CD14-positive monocyte (primary cell): ENCODE measurements around the gene ERC1. TPM values are rescaled to one million over a fixed set of nuclear protein-coding genes. Genes with fewer than 3 reads are reported as not detected.
A peak's percentile ranks its signal among the peaks of the same experiment; 100 is the strongest.

Experiments used
- DNase-seq, 3 donors: peaks; one replicate each; pipeline ENCODE4 v3.0.0-alpha.2; 2011 to 2022
- H2AFZ ChIP-seq: 2 replicates; pipeline ENCODE4 v1.6.0; 2012; ENCODE audit warnings: mild to moderate bottlenecking, low read depth, low read length, inconsistent platforms; ENCODE audit not compliant: insufficient read depth, poor library complexity, severe bottlenecking
- H3K27ac ChIP-seq, 2 donors: 1 replicate in 1 of 2; 2 replicates in 1 of 2; pipeline ENCODE4 v1.5.1; 2012 to 2013; ENCODE audit warnings: low read length in 2 of 2, control low read depth in 1 of 2, inconsistent platforms in 1 of 2, low read depth in 1 of 2, mild to moderate bottlenecking in 1 of 2
- H3K27me3 ChIP-seq, 2 donors: one replicate each; pipeline versions ENCODE4 v1.6.0 to v1.6.1; 2011 to 2013; ENCODE audit warnings: low read length in 2 of 2; ENCODE audit not compliant: control insufficient read depth in 2 of 2, insufficient read depth in 2 of 2
- H3K36me3 ChIP-seq, 2 donors: replicated peaks in 1 of 2; 1 replicate in 1 of 2; 2 replicates in 1 of 2; pipeline versions ENCODE4 v1.5.1 to v1.6.1; 2012 to 2013; ENCODE audit warnings: low read length in 2 of 2, control low read depth in 1 of 2, inconsistent platforms in 1 of 2, mild to moderate bottlenecking in 1 of 2; ENCODE audit not compliant: insufficient read depth in 2 of 2, control insufficient read depth in 1 of 2
- H3K4me1 ChIP-seq, 2 donors: 1 replicate in 1 of 2; 2 replicates in 1 of 2; pipeline versions ENCODE4 v1.5.1 to v1.6.1; 2012 to 2013; ENCODE audit warnings: low read length in 2 of 2, control low read depth in 1 of 2, inconsistent platforms in 1 of 2, mild to moderate bottlenecking in 1 of 2, moderate library complexity in 1 of 2; ENCODE audit not compliant: insufficient read depth in 2 of 2, control insufficient read depth in 1 of 2
- H3K4me2 ChIP-seq: replicated peaks from 2 replicates; pipeline ENCODE3; 2012; ENCODE audit warnings: low read length, moderate library complexity, mild to moderate bottlenecking; ENCODE audit not compliant: poor library complexity, severe bottlenecking; ENCODE audit errors: extremely low read depth
- H3K4me3 ChIP-seq, 3 experiments: fragments of 200-600 bp in 1 of 3; sonication (generic) in 1 of 3; replicated peaks in 1 of 3; 1 replicate in 2 of 3; 2 replicates in 1 of 3; pipeline ENCODE4 v1.5.1; 2011 to 2013; ENCODE audit warnings: low read length in 3 of 3, mild to moderate bottlenecking in 3 of 3, control low read depth in 2 of 3, low read depth in 2 of 3, inconsistent platforms in 1 of 3, moderate library complexity in 1 of 3
- H3K79me2 ChIP-seq: 2 replicates; pipeline ENCODE4 v1.6.0; 2012; ENCODE audit warnings: mild to moderate bottlenecking, control low read depth, inconsistent platforms, low read length, moderate library complexity; ENCODE audit not compliant: insufficient read depth
- H3K9ac ChIP-seq: 2 replicates; pipeline ENCODE4 v1.6.0; 2017; ENCODE audit warnings: low read length, mild to moderate bottlenecking; ENCODE audit not compliant: insufficient read depth, poor library complexity, severe bottlenecking
- H3K9me3 ChIP-seq, 2 donors: replicated peaks in 1 of 2; 1 replicate in 1 of 2; 2 replicates in 1 of 2; pipeline versions ENCODE4 v1.5.1 to v1.6.1; 2012 to 2013; ENCODE audit warnings: low read length in 2 of 2, control low read depth in 1 of 2; ENCODE audit not compliant: control insufficient read depth in 1 of 2, insufficient read depth in 1 of 2
- H4K20me1 ChIP-seq: 2 replicates; pipeline ENCODE4 v1.6.0; 2012; ENCODE audit warnings: mild to moderate bottlenecking, low read length, control low read depth, moderate library complexity; ENCODE audit not compliant: insufficient read depth
- H3K27ac Mint-ChIP-seq, 7 donors: one replicate each; pipeline ENCODE4 v1.8.0; 2020; ENCODE audit warnings: mild to moderate bottlenecking in 7 of 7, mixed read lengths in 7 of 7, moderate library complexity in 6 of 7, inconsistent platforms in 2 of 7
- H3K27me3 Mint-ChIP-seq, 3 donors: one replicate each; pipeline ENCODE4 v1.8.0; 2021 to 2022; ENCODE audit warnings: low read depth in 3 of 3, mild to moderate bottlenecking in 3 of 3, mixed read lengths in 3 of 3, moderate library complexity in 3 of 3, inconsistent platforms in 1 of 3
- H3K36me3 Mint-ChIP-seq, 2 donors: one replicate each; pipeline ENCODE4 v1.8.0; 2020; ENCODE audit warnings: mixed read lengths in 2 of 2, inconsistent platforms in 1 of 2, mild to moderate bottlenecking in 1 of 2
- H3K4me1 Mint-ChIP-seq: one replicate; pipeline ENCODE4 v1.8.0; 2020; ENCODE audit warnings: mild to moderate bottlenecking, mixed read lengths
- H3K4me3 Mint-ChIP-seq, 2 donors: one replicate each; pipeline ENCODE4 v1.8.0; 2020; ENCODE audit warnings: mild to moderate bottlenecking in 2 of 2, mixed read lengths in 2 of 2, moderate library complexity in 1 of 2
- H3K9me3 Mint-ChIP-seq, 7 donors: one replicate each; pipeline ENCODE4 v1.8.0; 2020 to 2022; ENCODE audit warnings: mixed read lengths in 7 of 7, mild to moderate bottlenecking in 6 of 7, moderate library complexity in 6 of 7, inconsistent platforms in 2 of 7
- CTCF ChIP-seq: fragments of 200-600 bp; IDR thresholded peaks from one replicate; pipeline ENCODE4 v1.8.0; 2022; ENCODE audit warnings: antibody characterized with exemption, mild to moderate bottlenecking
- WGBS: methylation state at CpG from one replicate; pipeline ENCODE4 v1.1.5; 2013; ENCODE audit warnings: missing lambda C conversion rate; ENCODE audit not compliant: insufficient coverage; 5-methylcytosine and 5-hydroxymethylcytosine counted together
- intact Hi-C, 2 donors: fragments of 100-400 bp; cut with micrococcal nuclease; formaldehyde crosslinking; loops; one replicate each; pipeline versions ENCODE4 v1.15.0 to v1.15.1; 2023
- polyA plus RNA-seq, 3 donors: library from polyadenylated mRNA; depleted of rRNA in 1 of 3; unstranded in 2 of 3; stranded (reverse) in 1 of 3; fragments of 300-500 nt in 2 of 3; fragments of >200 nt in 1 of 3; fragmentation: Illumina TruSeq in 2 of 3; gene quantifications; 1 replicate in 2 of 3; 2 replicates in 1 of 3; pipeline ENCODE4 v1.2.3, GENCODE V29; 2012 to 2021

ERC1 gene
- polyA plus RNA-seq, 3 donors, result 4.0 to 14.3 (median 5.1) TPM

GRCh38 chr12:1542599-1542998 is 551.6 kb downstream of the ERC1 start:
- Histone ChIP-seq H3K9me3 (no peaks in the 10 kb centered on the region), H3K4me2 (no peak overlapping the region), H3K36me3 (no peaks in the 10 kb centered on the region), H2AFZ (no peak overlapping the region), H3K4me3 (no peak overlapping the region), H3K79me2 (no peaks in the 10 kb centered on the region), H3K4me1 (peaks cover 33% of the 10 kb centered on the region in 2 donors), H3K27me3 (peaks cover 11 to 31% of the 10 kb centered on the region in 2 donors), H3K27ac (no peak overlapping the region), H3K9ac (no peak overlapping the region), H4K20me1 (no peaks in the 10 kb centered on the region)
- H3K36me3 Mint-ChIP-seq, result no peaks in the 10 kb centered on the region
- peak overlapping the region in 1 of 2 donors; percentile 23 for H3K4me3 Mint-ChIP-seq
- TF ChIP-seq CTCF, result no peak
- 77% methylated on average over 4 of the region's 7 CpGs for WGBS
- intact Hi-C loops, result no loop called here
- H3K27me3 Mint-ChIP-seq, result peaks cover 18 to 33% (median 26%) of the 10 kb centered on the region in 3 donors
- peaks cover 33% of the 10 kb centered on the region for H3K4me1 Mint-ChIP-seq
- peak overlapping the region in 1 of 7 donors; percentile 79 for H3K27ac Mint-ChIP-seq
- DNase-seq, result no peak
- peaks cover 0 to 10% (median 0%) of the 10 kb centered on the region in 7 donors for H3K9me3 Mint-ChIP-seq

GRCh38 chr12:1544996-1545700 is 554.1 kb downstream of the ERC1 start:
- no peak overlapping the region for H2AFZ ChIP-seq
- peak; percentile 30 to 73 (median 40) for DNase-seq
- Mint-ChIP-seq H3K27me3 (peaks cover 5 to 9% (median 5%) of the 10 kb centered on the region in 3 donors), H3K4me1 (peaks cover 42% of the 10 kb centered on the region), H3K4me3 (peak overlapping the region in 1 of 2 donors; percentile 81), H3K27ac (peak overlapping the region in 5 of 7 donors; percentile 26 to 78 (median 48)), H3K36me3 (no peaks in the 10 kb centered on the region), H3K9me3 (peaks cover 0 to 9% (median 3%) of the 10 kb centered on the region in 7 donors)
- H3K9ac ChIP-seq, result peak overlapping the region; percentile 21
- no peaks in the 10 kb centered on the region for H4K20me1 ChIP-seq
- no peak overlapping the region for H3K27ac ChIP-seq
- H3K4me1 ChIP-seq, result peaks cover 33 to 34% of the 10 kb centered on the region in 2 donors
- no peak for TF ChIP-seq CTCF
- no peaks in the 10 kb centered on the region for H3K36me3 ChIP-seq
- 0% methylated on average over 1 of the region's 7 CpGs for WGBS
- H3K27me3 ChIP-seq, result peaks cover 6 to 8% of the 10 kb centered on the region in 2 donors
- H3K4me2 ChIP-seq, result peak overlapping the region; percentile 69
- H3K79me2 ChIP-seq, result no peaks in the 10 kb centered on the region
- H3K9me3 ChIP-seq, result peaks cover 0 to 3% of the 10 kb centered on the region in 2 donors
- H3K4me3 ChIP-seq, result peak overlapping the region in 1 of 3 experiments; percentile 60
- intact Hi-C loops, result no loop called here

Other genes starting within 250 kb of the ERC1 start
- 10 to 100 TPM in 2 of 3 donors, 1 to 10 TPM in 1; 8.7 to 57.2 (median 20.9) TPM for gene WNK1, start 238.6 kb upstream of the ERC1 start, polyA plus RNA-seq
- 10 to 100 TPM in 1 of 3 donors, 1 to 10 TPM in 1, under 1 TPM in 1; 0.79 to 14.3 (median 1.1) TPM for gene RAD52, start 41.5 kb upstream of the ERC1 start, polyA plus RNA-seq